Ascending aorta (tissue), 2 donors: ENCODE results near the gene TNIK. TPM values are rescaled to one million over a fixed set of nuclear protein-coding genes. Genes with fewer than 3 reads are reported as not detected.

Experiments used
- DNase-seq, 2 donors: peaks; one replicate each; pipeline ENCODE4 v3.0.0-alpha.2; 2019; ENCODE audit warnings: low spot score in 2 of 2
- H3K27ac ChIP-seq, 2 donors: fragments of 200-600 bp; sonication (generic); one replicate each; pipeline ENCODE4 v1.5.1; 2016 to 2017; ENCODE audit warnings: mild to moderate bottlenecking in 1 of 2
- H3K27me3 ChIP-seq: fragments of 200-600 bp; sonication (generic); one replicate; pipeline ENCODE4 v1.5.1; 2017
- H3K36me3 ChIP-seq, 2 donors: fragments of 200-600 bp; sonication (generic); one replicate each; pipeline ENCODE4 v1.5.1; 2016
- H3K4me1 ChIP-seq, 2 donors: fragments of 200-600 bp; sonication (generic); one replicate each; pipeline ENCODE4 v1.5.1; 2016 to 2017; ENCODE audit warnings: mild to moderate bottlenecking in 1 of 2
- H3K4me3 ChIP-seq, 2 donors: fragments of 200-600 bp; sonication (generic); one replicate each; pipeline ENCODE4 v1.5.1; 2016 to 2017; ENCODE audit warnings: mild to moderate bottlenecking in 1 of 2
- H3K9me3 ChIP-seq, 2 donors: fragments of 200-600 bp; sonication (generic); one replicate each; pipeline ENCODE4 v1.5.1; 2016
- intact Hi-C: fragments of 100-400 bp; cut with DNase I; formaldehyde crosslinking; loops from one replicate; pipeline ENCODE4 v1.15.1; 2023
- total RNA-seq: library from RNA; depleted of rRNA; stranded (reverse); fragments of >200 nt; gene quantifications from one replicate; pipeline ENCODE4 v1.1.0, GENCODE V29; 2016
- TF ChIP-seq, protein P1 (sequence below), 3 experiments: fragments of 200-600 bp in 2 of 3; fragments of 450-650 bp in 1 of 3; sonication (generic) in 2 of 3; IDR thresholded peaks; one replicate each; pipeline ENCODE4 v1.5.1; 2016 to 2019; ENCODE audit warnings: antibody characterized with exemption in 3 of 3, mild to moderate bottlenecking in 1 of 3, moderate library complexity in 1 of 3

Gene TNIK
- total RNA-seq, 1 donor from 2014 or later = 0.75 TPM

DNA sequence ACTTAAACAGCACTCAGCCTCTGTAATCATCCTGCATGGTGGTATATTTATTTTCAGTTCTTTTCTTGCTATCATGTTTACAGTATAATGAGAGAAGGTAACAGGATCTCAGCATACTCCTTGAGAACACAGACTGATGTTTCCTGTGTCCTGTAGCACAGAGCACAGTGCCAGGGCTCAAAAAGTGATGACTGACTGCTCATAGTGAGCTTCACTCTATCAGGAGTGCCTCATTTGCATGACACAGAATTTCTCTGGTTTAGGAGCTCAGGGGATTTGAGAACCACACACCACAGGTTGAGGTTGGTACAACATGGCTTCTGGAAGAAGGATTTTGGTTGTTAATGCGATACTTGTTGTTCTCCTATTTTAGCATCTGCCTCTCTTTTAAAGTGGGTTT is 365.1 kb downstream of the TNIK start:
- intact Hi-C loops = no loop called here
- Histone ChIP-seq H3K36me3 (peaks cover 0 to 4% of the 10 kb centered on the region in 2 donors), H3K9me3 (no peaks in the 10 kb centered on the region), H3K27me3 (no peaks in the 10 kb centered on the region), H3K27ac (no peak overlapping the region), H3K4me3 (no peak overlapping the region), H3K4me1 (no peaks in the 10 kb centered on the region)
- DNase-seq = no peak
- TF ChIP-seq, protein P1, sequence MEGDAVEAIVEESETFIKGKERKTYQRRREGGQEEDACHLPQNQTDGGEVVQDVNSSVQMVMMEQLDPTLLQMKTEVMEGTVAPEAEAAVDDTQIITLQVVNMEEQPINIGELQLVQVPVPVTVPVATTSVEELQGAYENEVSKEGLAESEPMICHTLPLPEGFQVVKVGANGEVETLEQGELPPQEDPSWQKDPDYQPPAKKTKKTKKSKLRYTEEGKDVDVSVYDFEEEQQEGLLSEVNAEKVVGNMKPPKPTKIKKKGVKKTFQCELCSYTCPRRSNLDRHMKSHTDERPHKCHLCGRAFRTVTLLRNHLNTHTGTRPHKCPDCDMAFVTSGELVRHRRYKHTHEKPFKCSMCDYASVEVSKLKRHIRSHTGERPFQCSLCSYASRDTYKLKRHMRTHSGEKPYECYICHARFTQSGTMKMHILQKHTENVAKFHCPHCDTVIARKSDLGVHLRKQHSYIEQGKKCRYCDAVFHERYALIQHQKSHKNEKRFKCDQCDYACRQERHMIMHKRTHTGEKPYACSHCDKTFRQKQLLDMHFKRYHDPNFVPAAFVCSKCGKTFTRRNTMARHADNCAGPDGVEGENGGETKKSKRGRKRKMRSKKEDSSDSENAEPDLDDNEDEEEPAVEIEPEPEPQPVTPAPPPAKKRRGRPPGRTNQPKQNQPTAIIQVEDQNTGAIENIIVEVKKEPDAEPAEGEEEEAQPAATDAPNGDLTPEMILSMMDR (IDR thresholded peaks at IDR 0.05) = no peak

DNA sequence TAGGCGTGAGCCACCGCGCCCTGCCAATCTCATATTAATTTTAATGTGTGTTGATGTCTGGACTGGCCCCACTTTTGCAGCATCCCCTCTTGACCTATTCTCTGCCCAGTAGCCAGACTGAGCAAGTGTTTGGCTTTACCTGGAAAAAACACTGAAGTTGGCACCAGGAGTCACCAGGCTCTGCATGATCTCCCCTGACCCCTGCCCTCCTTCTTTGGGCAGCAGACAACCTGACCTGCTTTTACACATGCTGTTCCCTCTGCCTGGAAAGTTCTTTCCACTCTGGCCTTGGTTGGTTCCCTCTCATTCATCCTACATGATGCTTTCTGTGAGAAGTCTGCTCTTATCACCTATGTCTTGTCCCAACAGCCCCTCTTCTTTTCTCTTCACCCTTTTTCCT is 365.8 kb downstream of the TNIK start:
- Histone ChIP-seq H3K9me3 (no peaks in the 10 kb centered on the region), H3K27me3 (no peaks in the 10 kb centered on the region), H3K27ac (no peak overlapping the region), H3K4me3 (no peak overlapping the region), H3K36me3 (peaks cover 0 to under 1% of the 10 kb centered on the region in 2 donors), H3K4me1 (no peaks in the 10 kb centered on the region)
- TF ChIP-seq, protein P1 (IDR thresholded peaks at IDR 0.05) = no peak
- intact Hi-C loops = no loop called here
- no peak for DNase-seq

DNA sequence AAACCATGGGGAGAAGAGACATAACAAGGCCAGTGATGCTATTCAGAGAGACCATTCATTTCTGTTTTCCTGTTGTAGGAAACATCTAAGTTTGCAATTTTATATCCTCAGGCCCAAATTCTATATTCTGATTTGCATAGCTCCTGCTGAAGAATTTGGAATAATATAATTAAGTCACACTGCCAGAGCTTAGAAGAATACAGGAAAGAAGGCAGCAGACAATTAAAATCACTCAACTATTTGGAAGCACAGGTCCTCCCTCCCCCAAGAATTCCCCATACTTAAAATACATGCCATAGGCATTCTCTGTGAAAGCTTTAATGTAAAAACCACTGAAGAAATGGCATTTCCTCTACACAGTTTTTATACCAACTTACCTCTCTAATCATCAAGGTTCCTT is 366.7 kb downstream of the TNIK start:
- H3K36me3 ChIP-seq = no peaks in the 10 kb centered on the region
- H3K4me1 ChIP-seq = no peaks in the 10 kb centered on the region
- no peak overlapping the region for H3K4me3 ChIP-seq
- intact Hi-C loops = no loop called here
- no peaks in the 10 kb centered on the region for H3K27me3 ChIP-seq
- H3K9me3 ChIP-seq = no peaks in the 10 kb centered on the region
- TF ChIP-seq, protein P1 (IDR thresholded peaks at IDR 0.05) = no peak
- no peak for DNase-seq
- no peak overlapping the region for H3K27ac ChIP-seq

DNA sequence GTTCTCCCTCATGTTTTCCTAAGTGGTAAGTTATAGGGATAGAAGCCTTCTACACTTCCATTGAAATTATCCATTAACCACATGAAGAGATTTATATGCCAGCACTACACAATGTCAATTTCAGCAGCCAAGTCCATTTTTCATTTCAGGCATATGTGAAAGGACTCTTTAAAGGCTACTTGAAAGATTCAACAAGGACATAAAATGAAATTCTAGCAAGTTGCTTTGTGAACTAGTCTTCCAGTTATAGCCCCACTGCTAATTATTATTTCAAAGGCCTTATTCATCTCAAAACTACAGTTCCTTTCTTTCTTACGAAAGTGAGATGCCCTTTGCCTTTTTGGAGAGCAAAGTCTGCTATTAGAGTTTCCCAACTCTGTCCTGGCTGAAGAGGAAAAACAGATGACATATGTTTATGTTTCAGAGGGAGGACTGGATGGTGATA is 367.7 kb downstream of the TNIK start:
- TF ChIP-seq, protein P1 (IDR thresholded peaks at IDR 0.05) = no peak
- Histone ChIP-seq H3K4me3 (no peak overlapping the region), H3K27me3 (no peaks in the 10 kb centered on the region), H3K36me3 (no peaks in the 10 kb centered on the region), H3K4me1 (no peaks in the 10 kb centered on the region), H3K27ac (no peak overlapping the region), H3K9me3 (no peaks in the 10 kb centered on the region)
- no peak for DNase-seq
- intact Hi-C loops = no loop called here

DNA sequence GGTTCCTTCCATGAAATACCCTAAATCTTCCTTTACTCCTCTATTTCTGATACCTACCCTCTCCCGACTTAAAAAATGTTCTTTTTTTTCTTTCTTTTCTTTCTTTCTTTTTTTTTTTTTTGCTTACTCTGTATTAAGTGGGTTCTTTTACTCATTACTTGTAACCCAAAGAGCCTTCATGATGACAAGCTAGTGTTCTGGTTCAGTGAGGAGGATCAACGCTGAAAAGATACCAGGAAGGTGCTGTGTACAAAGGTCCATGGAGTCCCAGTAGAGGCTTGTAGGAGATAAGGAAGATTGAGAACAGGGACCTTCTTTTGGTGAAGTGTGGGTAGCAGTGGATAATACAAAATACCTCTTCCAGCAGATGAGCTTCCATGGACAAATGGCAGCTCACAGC is 369.9 kb downstream of the TNIK start:
- no peak overlapping the region for H3K27ac ChIP-seq
- no peak for DNase-seq
- intact Hi-C loops = no loop called here
- no peaks in the 10 kb centered on the region for H3K4me1 ChIP-seq
- no peaks in the 10 kb centered on the region for H3K36me3 ChIP-seq
- H3K4me3 ChIP-seq = no peak overlapping the region
- H3K27me3 ChIP-seq = no peaks in the 10 kb centered on the region
- TF ChIP-seq, protein P1 (IDR thresholded peaks at IDR 0.05) = no peak
- no peaks in the 10 kb centered on the region for H3K9me3 ChIP-seq
